PC-9 (cell line): ENCODE data around the gene CCDC107.

ENCODE experiments used
- CTCF ChIP-seq: fragments of 200-600 bp; sonication (generic); conservative IDR thresholded peaks from 2 replicates; pipeline ENCODE4 v1.6.1; 2017; ENCODE audit warnings: mixed run types, antibody characterized with exemption, mild to moderate bottlenecking, moderate library complexity
- EZH2 ChIP-seq: fragments of 200-600 bp; sonication (generic); IDR thresholded peaks from 2 replicates; pipeline ENCODE4 v1.8.0; 2017; ENCODE audit warnings: antibody characterized with exemption, low read depth

GRCh38 chr9:35687972-35688557 lies 30.0 kb downstream of the CCDC107 start:
- TF ChIP-seq CTCF = no peak
- no peak for TF ChIP-seq EZH2
